Stimulated activated CD8-positive, alpha-beta memory T cell treated with anti-CD3 and anti-CD28 coated beads, Interleukin-4, amount 100 ng/mL, for 1 hour (primary cell): Measurements from ENCODE around the gene SLC29A1.
A peak's percentile ranks its signal among the peaks of the same experiment; 100 is the strongest.

Experiments used
- DNase-seq, 2 donors: peaks; one replicate each; pipeline ENCODE4 v3.0.0-alpha.2; 2020; ENCODE audit warnings: low read depth in 2 of 2, low spot score in 1 of 2

The SLC29A1 gene

GRCh38 chr6:44265007-44265721 lies 41.8 kb downstream of the SLC29A1 start, which contains the start of gene NFKBIE:
NFKBIE (minus strand) TSS chr6:44265551; CDS start chr6:44265346, 205 bp downstream.
- DNase-seq, result peak; percentile 91 to 93

- no peak for DNase-seq
These were observed 42.4 kb downstream of the SLC29A1 start for GRCh38 chr6:44265722-44266233.

GRCh38 chr6:44266347-44266746 lies 43.0 kb downstream of the SLC29A1 start:
- DNase-seq, result no peak

DNA sequence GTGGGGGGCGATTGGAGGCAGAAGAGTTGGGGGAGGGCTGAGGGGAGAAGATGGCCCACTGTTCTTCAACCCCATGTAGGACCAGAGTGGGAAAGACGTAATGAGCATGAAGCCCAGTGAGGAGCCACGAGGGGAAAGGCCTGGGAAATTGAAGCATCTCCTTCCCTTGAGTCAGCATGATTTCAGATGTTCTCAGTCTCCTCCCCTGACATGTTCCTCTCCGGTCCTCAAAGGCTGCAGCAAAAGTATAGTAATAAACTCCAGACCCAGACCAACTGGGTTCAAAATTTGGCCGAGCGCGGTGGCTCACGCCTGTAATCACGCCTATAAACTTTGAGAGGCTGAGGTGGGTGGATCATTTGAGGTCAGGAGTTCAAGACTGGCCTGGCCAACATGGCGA lies 43.9 kb downstream of the SLC29A1 start:
- no peak for DNase-seq

DNA sequence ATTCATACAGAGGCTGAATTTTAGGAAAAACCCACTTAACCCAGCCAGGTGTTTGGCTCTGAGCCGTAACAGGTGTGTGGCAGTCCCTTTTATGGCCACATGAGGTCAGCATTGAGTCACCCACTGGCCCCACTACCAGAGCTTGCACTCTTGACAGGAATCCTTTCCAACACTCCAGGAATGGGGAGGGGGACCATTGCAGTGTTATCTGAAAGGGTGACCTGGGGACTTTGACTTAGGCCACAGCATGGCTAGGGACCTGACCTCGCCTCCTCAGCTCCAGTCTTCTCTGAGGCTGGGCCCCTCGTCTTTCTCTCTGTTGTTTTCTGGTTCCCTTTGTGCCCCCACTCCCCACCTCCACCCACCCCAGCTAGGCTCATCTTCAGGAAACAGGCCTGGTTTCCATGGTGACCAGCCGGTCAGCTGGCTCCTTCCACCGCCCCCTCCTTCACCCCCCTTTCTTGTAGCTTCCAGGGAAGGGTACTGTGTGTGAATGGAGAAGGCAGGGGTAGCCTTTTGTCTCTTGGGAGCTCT lies 44.8 kb downstream of the SLC29A1 start:
- no peak for DNase-seq

DNA sequence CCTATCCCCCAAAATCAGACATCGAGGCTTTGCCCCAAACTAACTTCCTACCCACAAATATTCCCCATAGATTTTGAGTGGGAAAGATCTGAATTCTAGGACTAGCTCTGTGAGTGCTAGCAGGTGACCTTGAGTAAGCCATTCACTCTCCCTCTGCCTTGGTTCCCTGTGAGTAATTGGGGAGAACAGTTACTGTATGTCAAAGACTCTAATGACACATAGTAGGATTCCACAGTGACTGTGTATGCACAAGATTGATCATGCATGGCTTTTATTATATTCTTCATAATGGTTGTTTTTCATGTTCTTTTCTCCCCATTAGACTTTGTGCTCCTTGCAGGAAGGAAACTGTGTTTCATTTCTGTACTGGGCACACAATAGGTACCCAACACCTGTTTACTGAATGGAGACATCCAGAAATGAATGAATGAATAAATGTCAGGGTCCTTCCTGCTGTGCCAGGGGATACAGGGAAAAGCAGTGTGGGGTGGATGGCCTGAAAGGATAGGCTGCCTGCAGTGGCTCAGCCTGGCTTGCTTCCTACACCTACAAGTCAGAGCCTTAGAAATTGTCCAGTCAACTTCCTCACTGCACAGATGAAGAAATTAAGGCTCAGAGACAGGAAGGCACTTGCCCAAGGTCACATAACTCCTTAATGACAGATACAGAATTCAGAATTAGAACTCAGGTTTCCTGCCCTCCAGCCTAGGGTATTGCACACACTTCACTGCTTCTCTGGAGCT lies 46.0 kb downstream of the SLC29A1 start:
- DNase-seq, result no peak

DNA sequence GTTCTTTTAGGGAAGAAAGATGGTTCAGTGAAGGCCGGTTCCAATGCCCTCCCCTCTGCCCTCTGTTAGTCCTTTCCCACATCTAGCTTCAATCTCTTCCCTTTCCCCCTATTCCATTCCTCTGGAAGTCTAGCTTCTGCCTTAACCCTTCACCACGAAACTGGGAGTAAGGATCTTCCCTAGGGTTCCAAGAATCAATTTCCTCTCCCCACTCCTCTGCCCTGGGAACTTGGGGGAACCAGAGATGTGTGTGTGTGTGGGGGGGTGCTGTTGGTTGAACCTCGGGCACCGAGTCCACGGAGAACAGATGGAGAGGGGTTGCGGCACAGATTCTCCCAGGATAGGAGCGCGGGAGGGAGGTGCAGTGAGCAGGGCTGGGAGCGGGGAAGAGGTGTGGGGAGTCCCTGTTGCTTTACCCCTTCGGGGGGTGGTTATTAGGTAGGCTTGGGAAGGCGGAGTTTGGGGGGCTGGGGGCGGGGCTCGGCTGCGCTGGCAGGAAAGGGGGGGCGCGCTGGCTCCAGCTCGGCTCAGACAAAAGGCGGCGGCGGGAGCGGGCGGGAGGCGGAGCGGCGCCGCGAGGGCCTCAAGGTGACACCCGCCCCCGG lies 46.6 kb downstream of the SLC29A1 start, which contains the start of gene TMEM151B:
TMEM151B (plus strand) TSS at position 530 of the 605 bp plus-strand sequence. CDS start 293 bp downstream, outside the sequence.
- no peak for DNase-seq

DNA sequence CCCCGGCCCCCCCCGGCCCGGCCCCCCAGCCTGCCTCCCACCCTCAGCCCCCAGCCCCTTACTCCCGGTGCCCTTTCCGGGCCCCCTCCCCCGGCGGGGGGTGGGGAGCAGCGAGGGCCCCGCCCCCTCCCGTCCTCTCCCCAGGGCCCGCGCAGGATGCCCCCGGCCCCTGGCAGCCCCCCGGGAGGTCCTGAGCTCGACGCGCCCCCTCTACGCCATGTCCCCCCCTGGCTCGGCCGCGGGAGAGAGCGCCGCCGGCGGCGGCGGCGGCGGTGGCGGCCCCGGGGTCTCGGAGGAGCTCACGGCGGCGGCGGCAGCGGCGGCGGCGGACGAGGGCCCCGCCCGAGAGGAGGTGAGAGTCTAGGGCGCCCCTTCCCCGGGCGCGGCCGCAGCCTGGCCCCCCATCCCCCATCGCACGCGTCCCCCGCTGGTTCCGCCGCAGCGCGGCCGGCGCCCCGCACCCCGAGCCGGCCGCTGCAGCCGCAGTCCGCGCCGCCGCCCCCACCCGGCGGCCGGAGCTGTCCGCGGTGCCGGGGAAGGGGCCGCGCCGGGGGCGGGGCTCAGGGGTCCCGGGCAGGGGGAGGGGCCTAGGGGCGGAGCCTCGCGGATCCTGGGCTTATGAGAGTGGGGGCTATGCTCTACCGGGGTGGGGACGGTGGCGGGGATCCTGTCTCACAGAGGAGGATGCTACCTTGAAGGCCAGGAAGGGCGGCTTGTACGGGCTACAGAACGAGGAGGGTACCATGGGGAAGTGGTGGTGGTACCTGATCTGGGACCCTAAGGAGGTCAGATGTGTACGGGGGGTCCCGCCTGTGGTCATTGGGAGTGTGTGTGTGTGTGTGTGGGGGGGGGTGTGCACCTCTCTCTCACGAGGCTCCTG lies 47.4 kb downstream of the SLC29A1 start:
- DNase-seq, result no peak

DNA sequence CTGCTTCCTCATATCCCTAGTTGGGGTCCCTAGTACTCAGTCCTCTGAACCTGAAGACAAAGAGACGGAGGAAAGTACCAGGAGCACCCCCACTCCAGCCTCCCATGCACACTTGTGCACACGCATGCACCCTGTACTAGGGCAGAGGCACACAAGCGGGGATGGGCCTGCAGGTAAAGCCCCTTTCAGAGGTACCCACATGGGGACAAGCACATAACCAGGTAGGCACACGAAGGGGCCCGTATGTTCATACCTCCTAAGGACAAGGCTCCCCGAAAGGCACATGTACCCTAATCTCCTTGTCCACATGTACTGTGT lies 48.0 kb downstream of the SLC29A1 start:
- no peak for DNase-seq

DNA sequence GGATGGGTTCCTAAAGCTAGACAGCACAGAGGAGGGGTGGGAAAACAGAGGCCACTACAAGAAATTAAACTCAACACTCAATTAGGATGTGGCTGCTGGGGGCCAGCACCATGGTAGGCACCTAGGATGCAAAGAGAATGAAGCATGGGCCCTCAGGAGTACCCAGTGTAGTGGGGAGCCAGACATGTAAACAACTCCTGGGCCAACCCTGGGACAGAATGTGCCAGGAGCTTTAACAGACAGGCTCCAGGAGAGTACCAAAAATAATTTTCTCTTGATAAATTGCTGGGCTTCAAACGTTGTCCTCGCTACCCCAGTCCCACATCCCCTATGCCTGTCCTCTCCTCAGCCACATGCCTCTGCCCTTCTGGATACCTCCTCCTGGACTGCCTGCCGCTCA lies 48.5 kb downstream of the SLC29A1 start:
- DNase-seq, result no peak

- DNase-seq, result no peak
These were observed 49.1 kb downstream of the SLC29A1 start for GRCh38 chr6:44272529-44272928.

DNA sequence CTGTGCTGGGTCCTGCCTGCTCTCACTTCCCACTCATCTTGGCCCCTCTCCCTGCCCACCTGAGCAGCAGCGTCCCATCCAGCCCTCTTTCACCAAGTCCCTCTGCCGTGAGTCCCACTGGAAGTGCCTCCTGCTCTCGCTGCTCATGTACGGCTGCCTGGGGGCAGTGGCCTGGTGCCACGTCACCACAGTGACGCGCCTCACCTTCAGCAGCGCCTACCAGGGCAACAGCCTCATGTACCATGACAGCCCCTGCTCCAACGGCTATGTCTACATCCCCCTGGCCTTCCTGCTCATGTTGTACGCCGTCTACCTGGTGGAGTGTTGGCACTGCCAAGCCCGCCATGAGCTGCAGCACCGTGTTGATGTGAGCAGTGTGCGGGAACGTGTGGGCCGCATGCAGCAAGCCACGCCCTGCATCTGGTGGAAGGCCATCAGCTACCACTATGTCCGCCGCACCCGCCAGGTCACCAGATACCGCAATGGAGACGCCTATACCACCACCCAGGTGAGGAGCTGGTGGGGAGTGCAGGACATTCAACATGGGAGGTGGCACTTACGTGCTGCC lies 49.7 kb downstream of the SLC29A1 start:
- DNase-seq, result no peak

- DNase-seq, result no peak
These were observed 50.2 kb downstream of the SLC29A1 start for GRCh38 chr6:44273617-44274016.

- no peak for DNase-seq
These were observed 51.9 kb downstream of the SLC29A1 start for GRCh38 chr6:44275271-44275748.

DNA sequence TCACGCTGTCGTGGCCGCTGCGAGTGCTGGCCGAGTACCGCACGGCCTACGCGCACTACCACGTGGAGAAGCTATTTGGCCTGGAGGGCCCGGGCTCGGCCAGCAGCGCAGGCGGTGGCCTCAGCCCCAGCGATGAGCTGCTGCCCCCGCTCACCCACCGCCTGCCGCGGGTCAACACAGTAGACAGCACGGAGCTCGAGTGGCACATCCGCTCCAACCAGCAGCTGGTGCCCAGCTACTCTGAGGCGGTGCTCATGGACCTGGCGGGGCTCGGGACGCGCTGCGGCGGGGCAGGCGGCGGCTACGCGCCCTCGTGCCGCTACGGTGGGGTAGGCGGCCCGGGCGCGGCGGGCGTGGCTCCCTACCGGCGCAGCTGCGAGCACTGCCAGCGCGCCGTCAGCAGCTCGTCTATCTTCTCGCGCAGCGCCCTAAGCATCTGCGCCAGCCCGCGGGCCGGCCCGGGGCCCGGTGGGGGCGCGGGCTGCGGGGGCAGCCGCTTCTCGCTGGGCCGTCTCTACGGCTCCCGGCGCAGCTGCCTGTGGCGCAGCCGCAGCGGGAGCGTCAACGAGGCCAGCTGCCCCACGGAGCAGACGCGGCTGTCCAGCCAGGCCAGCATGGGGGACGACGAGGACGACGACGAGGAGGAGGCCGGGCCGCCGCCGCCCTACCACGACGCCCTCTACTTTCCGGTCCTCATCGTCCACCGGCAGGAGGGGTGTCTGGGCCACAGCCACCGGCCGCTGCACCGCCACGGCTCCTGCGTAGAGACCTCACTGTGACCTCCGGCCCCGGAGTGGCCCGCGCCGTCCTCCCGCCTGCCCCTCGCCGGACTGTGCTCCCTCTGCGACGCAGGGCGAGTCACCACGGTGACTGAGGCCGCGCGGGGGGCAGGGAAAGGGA lies 52.6 kb downstream of the SLC29A1 start:
- DNase-seq, result no peak

GRCh38 chr6:44276667-44277640 lies 53.6 kb downstream of the SLC29A1 start:
- DNase-seq, result no peak

- no peak for DNase-seq
These were observed 54.4 kb downstream of the SLC29A1 start for GRCh38 chr6:44277763-44278162.

GRCh38 chr6:44278315-44278714 lies 54.9 kb downstream of the SLC29A1 start:
- DNase-seq, result no peak
